Heart right ventricle (tissue), 16 donors: ENCODE results near the gene PCDH17. TPM values are rescaled to one million over a fixed set of nuclear protein-coding genes. Genes with fewer than 3 reads are reported as not detected.
A peak's percentile ranks its signal among the peaks of the same experiment; 100 is the strongest.

Experiments
- ATAC-seq, 8 donors: fragments of 200-7000 bp; cut with Tn5 transposase; one replicate each; pipeline ENCODE4 v1.9.1; 2020; ENCODE audit warnings: mild to moderate bottlenecking in 8 of 8, moderate library complexity in 8 of 8, moderate number of reproducible peaks in 1 of 8
- DNase-seq, 2 donors: peaks; one replicate each; pipeline ENCODE4 v3.0.0-alpha.2; 2020
- H3K27ac ChIP-seq, 10 donors: fragments of 200-600 bp; sonication (generic) in 2 of 10; one replicate each; pipeline versions ENCODE4 v1.5.0 to v1.8.0; 2020 to 2022; ENCODE audit warnings: mild to moderate bottlenecking in 3 of 10
- H3K27me3 ChIP-seq, 7 donors: fragments of 200-600 bp; one replicate each; pipeline ENCODE4 v1.8.0; 2021 to 2022; ENCODE audit warnings: mild to moderate bottlenecking in 2 of 7
- H3K36me3 ChIP-seq, 9 donors: fragments of 200-600 bp; sonication (generic) in 1 of 9; one replicate each; pipeline versions ENCODE4 v1.5.0 to v1.8.0; 2020 to 2022; ENCODE audit warnings: mild to moderate bottlenecking in 2 of 9
- H3K4me1 ChIP-seq, 9 donors: fragments of 200-600 bp; sonication (generic) in 1 of 9; one replicate each; pipeline versions ENCODE4 v1.5.0 to v1.8.0; 2020 to 2022; ENCODE audit warnings: mild to moderate bottlenecking in 4 of 9
- H3K4me3 ChIP-seq, 10 donors: fragments of 200-600 bp; sonication (generic) in 2 of 10; one replicate each; pipeline versions ENCODE4 v1.5.0 to v1.8.0; 2020 to 2022; ENCODE audit warnings: mild to moderate bottlenecking in 7 of 10, moderate library complexity in 2 of 10
- H3K9me3 ChIP-seq, 11 donors: fragments of 200-600 bp in 10 of 11; sonication (generic) in 2 of 11; one replicate each; pipeline versions ENCODE4 v1.5.0 to v1.8.0; 2013 to 2022; ENCODE audit warnings: mild to moderate bottlenecking in 2 of 11, control low read depth in 1 of 11, moderate library complexity in 1 of 11
- CTCF ChIP-seq, 9 donors: fragments of 200-600 bp; sonication (generic) in 2 of 9; IDR thresholded peaks; one replicate each; pipeline versions ENCODE4 v1.5.0 to v1.8.0; 2021 to 2022; ENCODE audit warnings: antibody characterized with exemption in 9 of 9, mild to moderate bottlenecking in 5 of 9, moderate library complexity in 1 of 9
- WGBS, 2 donors: extraction: QIAGEN DNeasy Blood & Tissue Kit; methylation state at CpG; one replicate each; pipeline ENCODE4 v1.1.7; 2013; ENCODE audit warnings: inconsistent platforms in 1 of 2; 5-methylcytosine and 5-hydroxymethylcytosine counted together
- intact Hi-C, 10 donors: fragments of 100-400 bp; cut with DNase I; formaldehyde crosslinking; loops; one replicate each; pipeline versions ENCODE4 v1.11.1 to v1.14.2; 2022
- polyA plus RNA-seq, 2 donors: library from polyadenylated mRNA; stranded (reverse); fragments of 200-250 nt; gene quantifications; one replicate each; pipeline ENCODE4 v1.2.3, GENCODE V29; 2013
- total RNA-seq, 10 donors: library from RNA; stranded (reverse); fragmentation: NEBNext Ultra II Directional in 3 of 10; extraction: Animal tissue kit (Norgen Biotek cat#: 25700) in 3 of 10; gene quantifications; one replicate each; pipeline versions ENCODE4 v1.2.1 to v1.2.4, GENCODE V29; 2021 to 2023
- donor health status: Arrhythmogenic right ventricular cardiomyopathy.
- donor health status: ischemic (EF 13 %, LVEDD 7.1; RV severe dilation, severe dysfunction).
- donor health status: healthy with polysubstance abuse.
- donor health status: DM: no; HTN: yes; CAD: no.
- donor health status: DM: no; HTN: no; CAD: no.
- donor health status: ischemic (EF 25% LVEDD 6.9; RV normal size, moderate dysfunction).
- donor health status: ischemic (EF 25% LVEDD 5.7; RV mildly dilated, moderate dysfunction).
- donor health status: healthy.
- donor health status: DM: yes; HTN: yes; CAD: no.
- donor health status: Ischemic cardiomyopathy.
- donor health status: ischemic (EF 35%, LVEDD 5.7; RV mildly dilated, moderate dysfunction).
- donor health status: nonischemic (EF 11% LVEDD 7.7; RV severe dilation, severe dysfunction).
- donor health status: DM: yes; HTN: yes; CAD: no.
- donor health status: PGD.
- donor health status: ischemic (EF 29% LVEDD 5.4; RV normal size, mild dysfunction).
- donor health status: nonischemic (EF 23%, LVEDD 6.1; RV moderate dilation, normal function).

PCDH17 gene
- total and polyA plus RNA-seq, 12 donors, result 0.88 to 14.3 (median 3.3) TPM

GRCh38 chr13:57740719-57741118 lies 109.2 kb downstream of the PCDH17 start:
- H3K36me3 ChIP-seq, result no peaks in the 10 kb centered on the region
- H3K27me3 ChIP-seq, result no peaks in the 10 kb centered on the region
- intact Hi-C loops, result no loop called here
- WGBS, 2 donors, result 18 to 33% methylated on average over 2 of the region's 2 CpGs
- TF ChIP-seq CTCF (IDR thresholded peaks at IDR 0.05), result no peak
- no peaks in the 10 kb centered on the region for H3K9me3 ChIP-seq
- H3K4me3 ChIP-seq, result no peak overlapping the region
- peaks cover 0 to 22% (median 5%) of the 10 kb centered on the region in 9 donors for H3K4me1 ChIP-seq
- H3K27ac ChIP-seq, result no peak overlapping the region
- ATAC-seq, result peak in 6 of 8 donors; percentile 62 to 86 (median 83)
- DNase-seq, result peak; percentile 20 to 43

- DNase-seq (no peak), ATAC-seq (no peak)
- WGBS, 2 donors, result 83 to 98% methylated on average over 3 of the region's 3 CpGs
- no peaks in the 10 kb centered on the region for H3K36me3 ChIP-seq
- no peak for TF ChIP-seq CTCF (IDR thresholded peaks at IDR 0.05)
- H3K27ac ChIP-seq, result no peak overlapping the region
- H3K9me3 ChIP-seq, result peaks cover 0 to 18% (median 0%) of the 10 kb centered on the region in 11 donors
- H3K4me3 ChIP-seq, result no peak overlapping the region
- H3K27me3 ChIP-seq, result no peaks in the 10 kb centered on the region
- H3K4me1 ChIP-seq, result no peaks in the 10 kb centered on the region
- intact Hi-C loops, result no loop called here
These were observed 116.6 kb downstream of the PCDH17 start for GRCh38 chr13:57748096-57748495.

- no peak for TF ChIP-seq CTCF (IDR thresholded peaks at IDR 0.05)
- H3K27me3 ChIP-seq, result no peaks in the 10 kb centered on the region
- H3K36me3 ChIP-seq, result no peaks in the 10 kb centered on the region
- H3K4me1 ChIP-seq, result no peaks in the 10 kb centered on the region
- H3K9me3 ChIP-seq, result peaks cover 0 to 5% (median 0%) of the 10 kb centered on the region in 11 donors
- WGBS, 2 donors, result 72 to 76% methylated on average over 2 of the region's 2 CpGs
- no peak overlapping the region for H3K27ac ChIP-seq
- intact Hi-C loops, result no loop called here
- ATAC-seq (no peak), DNase-seq (no peak)
- no peak overlapping the region for H3K4me3 ChIP-seq
These were observed 129.4 kb downstream of the PCDH17 start for GRCh38 chr13:57760951-57761350.

- ATAC-seq (no peak), DNase-seq (no peak)
- Histone ChIP-seq H3K27me3 (no peaks in the 10 kb centered on the region), H3K4me3 (no peak overlapping the region), H3K27ac (no peak overlapping the region), H3K9me3 (peaks cover 0 to 5% (median 0%) of the 10 kb centered on the region in 11 donors), H3K36me3 (no peaks in the 10 kb centered on the region), H3K4me1 (no peaks in the 10 kb centered on the region)
- 84 to 95% methylated on average over 1 of the region's 1 CpG for WGBS, 2 donors
- intact Hi-C loops, result no loop called here
- TF ChIP-seq CTCF (IDR thresholded peaks at IDR 0.05), result no peak
These were observed 132.1 kb downstream of the PCDH17 start for GRCh38 chr13:57763689-57764088.
